Measurements from ENCODE around the gene CFAP44.
"Not testable (repeated sequence)": the region's sequence is repeated elsewhere in the genome, so short reads cannot be mapped to it uniquely, and the experiment has no call there.

CFAP44 gene, protein sequence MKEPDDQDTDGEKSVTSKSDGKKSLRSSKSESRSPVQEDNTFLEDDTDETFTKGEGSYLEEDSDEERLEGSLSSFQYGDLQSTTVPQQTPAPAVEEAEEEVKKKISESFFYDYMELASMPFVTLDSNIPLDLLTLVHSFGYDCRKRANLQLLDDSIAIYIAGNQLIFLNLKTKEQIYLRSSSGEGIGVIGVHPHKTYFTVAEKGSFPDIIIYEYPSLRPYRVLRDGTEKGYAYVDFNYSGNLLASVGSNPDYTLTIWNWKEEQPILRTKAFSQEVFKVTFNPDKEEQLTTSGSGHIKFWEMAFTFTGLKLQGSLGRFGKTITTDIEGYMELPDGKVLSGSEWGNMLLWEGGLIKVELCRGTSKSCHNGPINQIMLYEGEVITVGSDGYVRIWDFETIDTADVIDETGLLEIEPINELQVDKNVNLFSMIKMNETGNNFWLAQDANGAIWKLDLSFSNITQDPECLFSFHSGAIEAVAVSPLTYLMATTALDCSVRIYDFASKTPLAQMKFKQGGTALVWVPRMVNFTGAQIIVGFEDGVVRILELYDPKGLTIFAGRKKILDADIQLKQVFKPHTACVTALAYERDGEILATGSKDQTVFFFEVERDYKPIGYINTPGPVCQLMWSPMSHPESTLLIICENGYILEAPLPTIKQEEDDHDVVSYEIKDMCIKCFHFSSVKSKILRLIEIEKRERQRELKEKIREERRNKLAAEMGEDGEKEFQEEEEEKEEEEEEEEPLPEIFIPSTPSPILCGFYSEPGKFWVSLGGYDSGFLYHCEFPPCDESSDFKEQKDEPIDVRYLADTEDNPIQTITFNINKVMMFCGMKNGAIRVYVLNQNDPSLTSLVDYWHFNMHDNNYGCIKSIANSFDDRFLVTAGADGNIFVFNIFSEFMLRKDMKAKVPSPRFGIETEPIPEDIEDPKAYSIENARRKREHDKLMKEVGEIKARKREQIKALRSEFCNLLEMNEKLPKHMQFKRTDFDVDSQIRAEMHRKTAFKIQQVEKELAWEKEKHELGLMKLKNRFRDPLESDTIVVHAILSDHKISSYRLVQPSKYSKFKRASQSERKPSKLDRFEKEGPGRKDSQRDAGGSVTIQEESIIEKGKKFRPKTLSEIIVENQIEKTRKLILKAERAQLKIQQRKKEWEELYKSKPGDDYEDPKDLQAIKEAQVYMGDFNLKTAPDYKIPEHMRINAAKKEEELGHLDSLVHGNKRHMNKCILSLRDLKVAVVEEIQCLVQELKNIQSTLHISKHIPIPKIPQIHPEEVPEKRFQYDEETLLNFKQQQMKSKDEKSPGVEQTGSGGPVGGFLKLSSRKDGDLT (N-terminal part only)

GRCh38 chr3:113441051-113441770 is at the start of gene CFAP44:
Gene CFAP44, minus strand, starts transcription at chr3:113441493. Its CDS starts 7,829 bp downstream, at chr3:113433664.
- peak; percentile 81 for DNase-seq (ENCODE audit: low read depth)

GRCh38 chr3:113485161-113485609 is 43.9 kb upstream of the CFAP44 start:
- DNase-seq (ENCODE audit: low read depth) = no peak

GRCh38 chr3:113468539-113468938 is 27.2 kb upstream of the CFAP44 start:
- DNase-seq (ENCODE audit: low read depth) = no peak

GRCh38 chr3:113461488-113461887 is 20.2 kb upstream of the CFAP44 start:
- no peak for DNase-seq (ENCODE audit: low read depth)

DNA sequence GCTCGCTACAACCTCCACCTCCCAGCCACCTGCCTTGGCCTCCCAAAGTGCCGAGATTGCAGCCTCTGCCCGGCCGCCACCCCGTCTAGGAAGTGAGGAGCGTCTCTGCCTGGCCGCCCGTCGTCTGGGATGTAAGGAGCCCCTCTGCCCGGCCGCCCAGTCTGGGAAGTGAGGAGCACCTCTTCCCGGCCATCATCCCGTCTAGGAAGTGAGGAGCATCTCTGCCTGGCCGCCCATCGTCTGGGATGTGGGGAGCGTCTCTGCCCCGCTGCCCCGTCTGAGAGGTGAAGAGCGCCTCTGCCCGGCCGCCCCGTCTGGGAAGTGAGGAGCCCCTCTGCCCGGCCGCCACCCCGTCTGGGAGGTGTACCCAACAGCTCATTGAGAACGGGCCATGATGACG is 17.3 kb upstream of the CFAP44 start:
- not testable (repeated sequence) for DNase-seq (ENCODE audit: low read depth)

DNA sequence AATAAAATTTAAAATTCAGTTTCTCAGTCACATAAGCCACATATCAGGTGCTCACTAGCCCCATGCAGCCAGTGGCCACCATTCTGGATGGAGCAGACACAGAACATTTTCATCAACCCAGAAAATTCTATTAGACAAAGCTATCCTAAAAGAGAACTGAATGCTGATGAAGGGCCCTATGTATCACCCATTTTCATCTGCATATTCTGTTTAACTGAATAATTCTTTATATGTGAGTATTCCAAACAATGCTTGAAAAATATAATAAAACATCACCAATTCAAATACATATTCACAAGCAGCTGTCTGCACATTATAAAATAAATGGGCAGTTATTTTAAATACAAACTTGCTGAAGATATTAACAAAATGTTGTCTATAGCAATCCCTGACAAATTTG is 14.2 kb upstream of the CFAP44 start:
- no peak for DNase-seq (ENCODE audit: low read depth)

- DNase-seq (ENCODE audit: low read depth) = no peak
These were observed 13.3 kb upstream of the CFAP44 start for GRCh38 chr3:113454630-113455029.

- no peak for DNase-seq (ENCODE audit: low read depth)
These were observed 12.8 kb upstream of the CFAP44 start for GRCh38 chr3:113454057-113454456.

- no peak for DNase-seq (ENCODE audit: low read depth)
These were observed 9.6 kb upstream of the CFAP44 start for GRCh38 chr3:113450911-113451310.

DNA sequence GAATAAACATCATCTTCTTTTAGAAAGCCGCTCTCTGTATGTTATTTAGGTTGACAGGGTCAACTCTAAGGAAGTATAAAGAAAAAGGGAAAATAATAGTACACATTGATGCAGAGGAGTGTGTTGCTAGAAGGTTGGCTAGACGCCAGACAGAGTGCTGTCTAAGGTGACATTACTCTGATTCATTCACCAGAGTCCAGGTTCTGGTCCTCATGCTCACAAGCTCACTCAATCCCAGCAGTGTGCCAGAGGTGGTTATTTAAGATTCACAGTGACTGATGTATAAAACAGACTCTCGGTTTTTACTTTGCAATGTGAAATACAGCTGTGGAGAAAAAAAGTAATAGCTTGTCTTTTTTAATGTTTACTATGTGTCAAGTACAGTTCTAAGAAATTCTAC is 1.7 kb downstream of the CFAP44 start:
- DNase-seq (ENCODE audit: low read depth) = peak; percentile 6

DNA sequence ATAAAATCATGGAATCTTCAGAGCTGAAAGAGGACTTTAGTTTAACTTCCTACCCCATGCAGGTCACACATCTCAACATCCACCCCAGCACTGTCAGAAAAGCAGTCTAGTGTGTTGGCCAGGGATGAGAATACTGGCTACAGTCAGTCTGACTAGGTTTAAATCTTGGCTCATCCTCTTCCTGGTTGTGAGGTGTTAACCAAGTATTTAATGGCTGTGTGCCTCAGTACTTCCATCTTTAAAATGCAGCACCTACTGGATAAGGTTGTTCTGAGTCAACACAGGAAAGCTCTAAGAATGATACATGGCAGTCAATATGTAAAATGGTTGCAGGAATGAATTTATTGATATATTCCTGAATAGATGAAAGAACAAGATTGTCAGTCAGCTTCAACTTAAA is 3.1 kb downstream of the CFAP44 start:
- no peak for DNase-seq (ENCODE audit: low read depth)

GRCh38 chr3:113437411-113437810 is 3.9 kb downstream of the CFAP44 start:
- DNase-seq (ENCODE audit: low read depth) = no peak

- peak; percentile 32 for DNase-seq (ENCODE audit: low read depth)
These were observed 4.5 kb downstream of the CFAP44 start for GRCh38 chr3:113436809-113437208.

DNA sequence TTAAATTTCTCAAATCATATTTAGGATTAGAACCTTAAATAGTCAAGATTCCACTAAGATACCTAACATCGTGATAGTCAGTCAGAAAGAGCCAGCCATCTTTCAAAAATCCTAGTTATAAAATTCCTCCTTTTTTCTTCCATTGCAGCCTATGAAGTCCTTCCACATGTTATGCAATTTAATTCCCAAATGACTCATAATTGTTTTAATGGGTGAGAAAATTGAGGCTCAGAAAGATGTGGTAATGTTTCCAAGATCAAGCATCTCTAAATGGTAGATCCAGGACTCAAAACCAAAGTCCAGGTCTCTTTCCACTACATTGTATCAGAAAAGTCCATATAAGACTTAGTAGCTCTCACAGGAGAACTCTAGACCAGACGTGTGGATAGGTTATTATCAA is 9.5 kb downstream of the CFAP44 start:
- peak; percentile 47 for DNase-seq (ENCODE audit: low read depth)

GRCh38 chr3:113428581-113428980 is 12.7 kb downstream of the CFAP44 start:
- DNase-seq (ENCODE audit: low read depth) = peak; percentile 29

DNA sequence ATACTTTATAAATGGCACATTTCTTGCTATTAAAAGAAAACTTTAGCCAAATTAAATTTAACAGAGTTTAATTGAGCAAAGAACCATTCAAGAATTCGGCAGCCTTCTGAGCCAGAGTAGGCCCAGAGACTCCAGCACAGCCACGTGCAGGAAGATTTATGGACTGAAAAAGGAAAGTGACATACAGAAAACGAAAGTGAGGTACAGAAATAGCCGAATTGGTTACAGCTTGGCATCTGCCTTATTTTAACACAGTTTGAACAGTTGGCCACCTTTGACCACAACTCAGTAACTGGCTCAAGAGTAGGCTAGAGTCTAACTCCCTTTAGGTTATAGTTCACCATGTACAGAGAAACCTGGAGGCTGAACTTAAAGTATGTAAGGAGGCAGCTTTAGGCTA is 17.6 kb downstream of the CFAP44 start:
- DNase-seq (ENCODE audit: low read depth) = peak; percentile 40

- no peak for DNase-seq (ENCODE audit: low read depth)
These were observed 20.2 kb downstream of the CFAP44 start for GRCh38 chr3:113421082-113421481.

GRCh38 chr3:113409676-113410075 is 31.6 kb downstream of the CFAP44 start:
- no peak for DNase-seq (ENCODE audit: low read depth)

- DNase-seq (ENCODE audit: low read depth) = peak; percentile 53
These were observed 36.1 kb downstream of the CFAP44 start for GRCh38 chr3:113405180-113405579.

GRCh38 chr3:113404637-113405036 is 36.7 kb downstream of the CFAP44 start:
- peak; percentile 5 for DNase-seq (ENCODE audit: low read depth)

Data from EH (cell line).